ACC112 (cell line): ENCODE measurements around the gene UNK.

ENCODE experiments used
- H2AFZ ChIP-seq: fragments of 200-600 bp; sonication (generic); one replicate; pipeline ENCODE4 v1.6.0; 2017; ENCODE audit warnings: antibody characterized with exemption, low read length; ENCODE audit not compliant: unreplicated experiment
- H3K27ac ChIP-seq: fragments of 200-600 bp; sonication (generic); 2 replicates; pipeline ENCODE4 v1.5.1; 2014; ENCODE audit warnings: low read depth, mild to moderate bottlenecking, antibody characterized with exemption, low read length, moderate library complexity
- H3K27me3 ChIP-seq: fragments of 200-600 bp; sonication (generic); 2 replicates; pipeline ENCODE4 v1.6.1; 2014; ENCODE audit warnings: mild to moderate bottlenecking, antibody characterized with exemption, low read length, moderate library complexity, mixed read lengths; ENCODE audit not compliant: insufficient read depth
- H3K36me3 ChIP-seq: fragments of 200-600 bp; sonication (generic); 2 replicates; pipeline ENCODE4 v1.6.1; 2016; ENCODE audit warnings: mild to moderate bottlenecking, antibody characterized with exemption, low read length, moderate library complexity, mixed read lengths; ENCODE audit not compliant: insufficient read depth
- H3K4me1 ChIP-seq: fragments of 200-600 bp; sonication (generic); one replicate; pipeline ENCODE4 v1.6.1; 2016; ENCODE audit warnings: low read length, mixed read lengths; ENCODE audit not compliant: insufficient read depth, unreplicated experiment, control insufficient read depth
- H3K4me3 ChIP-seq: fragments of 200-600 bp; sonication (generic); 2 replicates; pipeline ENCODE4 v1.5.1; 2014; ENCODE audit warnings: mild to moderate bottlenecking, low read depth, low read length
- H3K79me2 ChIP-seq: fragments of 200-600 bp; sonication (generic); one replicate; pipeline ENCODE4 v1.6.0; 2016; ENCODE audit warnings: low read length; ENCODE audit not compliant: control insufficient read depth, unreplicated experiment, insufficient read depth

The UNK gene

DNA sequence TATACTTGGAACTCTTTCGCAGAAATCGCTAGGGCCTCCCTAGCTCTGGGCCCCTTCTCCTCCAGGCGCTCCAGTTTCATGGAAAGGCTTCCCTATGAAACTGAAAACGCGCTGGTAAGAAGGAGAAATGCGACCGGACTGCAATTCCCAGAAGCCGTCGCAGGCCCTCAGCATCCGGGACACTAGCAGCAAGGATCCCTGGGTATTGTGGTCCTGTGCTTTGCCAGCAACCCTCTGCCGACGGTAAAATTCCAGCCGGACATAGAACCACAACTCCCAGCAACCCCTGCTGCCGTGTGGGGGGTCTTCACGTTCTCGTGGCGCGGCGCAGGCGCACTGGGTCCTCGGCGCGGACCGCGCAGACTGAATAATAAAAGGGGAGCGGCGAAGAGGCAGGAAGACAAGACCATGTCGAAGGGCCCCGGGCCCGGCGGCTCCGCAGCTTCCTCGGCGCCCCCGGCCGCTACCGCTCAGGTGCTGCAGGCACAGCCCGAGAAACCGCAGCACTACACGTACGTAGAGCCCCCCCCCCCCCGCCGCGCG, at the start of gene UNK:
Gene UNK, plus strand, starts transcription at position 334 of the 543 bp plus-strand sequence. Its CDS starts 75 bp downstream, at position 409.
- H3K27me3 ChIP-seq: no peaks in the 10 kb centered on the region
- H3K36me3 ChIP-seq: no peaks in the 10 kb centered on the region
- H2AFZ ChIP-seq: peak within 1 kb of the TSS; percentile 28
- peaks cover 38% of the 10 kb centered on the region for H3K79me2 ChIP-seq
- H3K27ac ChIP-seq: peak within 1 kb of the TSS; percentile 98
- H3K4me3 ChIP-seq: peak within 1 kb of the TSS; percentile 77
- H3K4me1 ChIP-seq: peaks cover 26% of the 10 kb centered on the region

DNA sequence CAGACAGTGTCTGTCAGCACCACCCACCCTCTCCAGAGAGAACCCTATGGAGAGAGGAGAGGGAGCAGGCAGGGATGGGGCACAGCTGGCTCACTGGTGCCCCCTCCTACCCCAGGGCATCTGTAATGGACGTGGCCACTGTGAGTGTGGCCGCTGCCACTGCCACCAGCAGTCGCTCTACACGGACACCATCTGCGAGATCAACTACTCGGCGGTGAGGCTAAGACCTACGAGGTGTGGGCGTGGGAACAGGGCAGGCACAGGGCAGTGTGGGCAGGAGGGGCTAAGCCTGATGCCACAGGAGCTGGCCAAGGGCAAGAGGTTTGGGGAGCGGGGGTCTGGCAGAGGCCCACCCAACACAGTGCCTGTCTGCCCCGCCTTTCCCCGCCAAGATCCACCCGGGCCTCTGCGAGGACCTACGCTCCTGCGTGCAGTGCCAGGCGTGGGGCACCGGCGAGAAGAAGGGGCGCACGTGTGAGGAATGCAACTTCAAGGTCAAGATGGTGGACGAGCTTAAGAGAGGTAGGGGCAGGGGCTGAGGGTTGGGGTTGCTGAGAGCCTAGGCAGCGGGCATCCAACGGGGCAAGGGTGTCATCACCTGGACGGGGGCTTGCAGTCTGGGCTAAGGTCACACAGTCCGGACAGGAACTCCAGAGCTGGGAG, 48.3 kb upstream of the UNK start:
- no peaks in the 10 kb centered on the region for H3K27me3 ChIP-seq
- peaks cover 14% of the 10 kb centered on the region for H3K4me1 ChIP-seq
- no peak overlapping the region for H3K27ac ChIP-seq

DNA sequence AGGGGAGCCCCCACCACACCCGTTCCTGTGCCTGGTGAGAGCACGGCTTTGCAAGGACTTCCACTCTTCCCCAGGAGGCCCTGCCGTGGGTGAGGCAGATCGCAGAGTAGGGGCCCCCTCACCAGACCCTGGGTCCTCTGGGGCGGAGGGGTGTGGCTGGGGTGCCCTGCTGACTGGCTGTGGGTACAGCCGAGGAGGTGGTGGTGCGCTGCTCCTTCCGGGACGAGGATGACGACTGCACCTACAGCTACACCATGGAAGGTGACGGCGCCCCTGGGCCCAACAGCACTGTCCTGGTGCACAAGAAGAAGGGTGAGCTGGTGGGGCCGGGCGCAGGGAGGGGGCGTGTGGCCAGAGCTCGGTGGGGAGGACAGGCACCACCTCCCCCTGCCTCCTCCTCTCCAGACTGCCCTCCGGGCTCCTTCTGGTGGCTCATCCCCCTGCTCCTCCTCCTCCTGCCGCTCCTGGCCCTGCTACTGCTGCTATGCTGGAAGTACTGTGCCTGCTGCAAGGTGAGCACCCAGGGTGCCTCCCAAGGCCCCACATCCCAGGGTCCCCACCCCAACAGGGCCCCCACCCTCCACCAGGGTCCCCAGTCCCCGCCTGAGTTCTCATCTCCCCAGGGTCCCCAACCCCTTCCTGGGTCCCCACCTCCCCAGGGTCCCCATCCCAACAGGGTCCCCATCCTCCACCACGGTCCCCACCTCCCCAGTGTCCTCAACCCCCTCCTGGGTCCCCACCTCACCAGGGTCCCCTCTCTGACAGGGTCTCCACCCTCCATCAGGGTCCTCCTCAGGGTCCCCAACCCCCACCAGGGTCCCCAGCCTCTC, 47.3 kb upstream of the UNK start:
- H3K4me1 ChIP-seq: peaks cover 14% of the 10 kb centered on the region
- H3K79me2 ChIP-seq: no peaks in the 10 kb centered on the region
- H2AFZ ChIP-seq: no peak overlapping the region
- H3K4me3 ChIP-seq: no peak overlapping the region
- no peaks in the 10 kb centered on the region for H3K36me3 ChIP-seq
- no peak overlapping the region for H3K27ac ChIP-seq
- H3K27me3 ChIP-seq: no peaks in the 10 kb centered on the region

More for the DNA sequence above, 48.3 kb upstream of the UNK start:
- H3K4me3 ChIP-seq: no peak overlapping the region
- H3K36me3 ChIP-seq: no peaks in the 10 kb centered on the region
- H3K79me2 ChIP-seq: no peaks in the 10 kb centered on the region
- no peak overlapping the region for H2AFZ ChIP-seq

- no peak overlapping the region for H2AFZ ChIP-seq
- H3K79me2 ChIP-seq: no peaks in the 10 kb centered on the region
- peaks cover 14% of the 10 kb centered on the region for H3K4me1 ChIP-seq
- no peak overlapping the region for H3K27ac ChIP-seq
- H3K36me3 ChIP-seq: no peaks in the 10 kb centered on the region
- H3K4me3 ChIP-seq: no peak overlapping the region
- H3K27me3 ChIP-seq: no peaks in the 10 kb centered on the region
Measured at GRCh38 chr17:75738218-75738802, 46.3 kb upstream of the UNK start.

GRCh38 chr17:75739174-75739573, 45.4 kb upstream of the UNK start:
- Histone ChIP-seq H3K27me3 (no peaks in the 10 kb centered on the region), H3K4me3 (no peak overlapping the region), H2AFZ (no peak overlapping the region), H3K36me3 (no peaks in the 10 kb centered on the region), H3K27ac (no peak overlapping the region), H3K4me1 (peaks cover 14% of the 10 kb centered on the region), H3K79me2 (no peaks in the 10 kb centered on the region)

GRCh38 chr17:75739801-75740200, 44.8 kb upstream of the UNK start:
- Histone ChIP-seq H3K4me3 (no peak overlapping the region), H3K27me3 (no peaks in the 10 kb centered on the region), H3K27ac (no peak overlapping the region), H3K36me3 (no peaks in the 10 kb centered on the region), H3K79me2 (no peaks in the 10 kb centered on the region), H2AFZ (no peak overlapping the region), H3K4me1 (peaks cover 10% of the 10 kb centered on the region)

DNA sequence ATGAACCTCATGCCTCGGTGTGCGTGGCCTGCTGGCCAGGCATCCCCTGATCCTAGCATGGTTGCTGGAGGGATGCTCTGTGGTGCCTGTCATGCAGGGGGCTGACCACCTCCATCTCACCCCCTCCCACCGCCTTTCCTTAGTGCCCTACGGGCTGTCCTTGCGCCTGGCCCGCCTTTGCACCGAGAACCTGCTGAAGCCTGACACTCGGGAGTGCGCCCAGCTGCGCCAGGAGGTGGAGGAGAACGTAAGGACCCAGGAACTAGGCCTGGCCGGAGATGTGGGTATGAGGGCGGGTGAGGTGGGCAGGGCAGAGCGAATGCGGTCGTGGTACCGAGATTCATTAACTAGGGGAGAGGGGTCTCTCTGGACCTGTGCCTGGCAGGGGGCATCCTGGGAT, 44.4 kb upstream of the UNK start:
- Histone ChIP-seq H3K4me3 (no peak overlapping the region), H3K27ac (no peak overlapping the region), H3K4me1 (peaks cover 10% of the 10 kb centered on the region), H2AFZ (no peak overlapping the region), H3K79me2 (no peaks in the 10 kb centered on the region), H3K27me3 (no peaks in the 10 kb centered on the region), H3K36me3 (no peaks in the 10 kb centered on the region)

GRCh38 chr17:75740631-75741077, 44.0 kb upstream of the UNK start:
- H3K27me3 ChIP-seq: no peaks in the 10 kb centered on the region
- H3K4me3 ChIP-seq: no peak overlapping the region
- no peak overlapping the region for H2AFZ ChIP-seq
- no peaks in the 10 kb centered on the region for H3K36me3 ChIP-seq
- H3K4me1 ChIP-seq: peaks cover 10% of the 10 kb centered on the region
- H3K79me2 ChIP-seq: no peaks in the 10 kb centered on the region
- no peak overlapping the region for H3K27ac ChIP-seq

DNA sequence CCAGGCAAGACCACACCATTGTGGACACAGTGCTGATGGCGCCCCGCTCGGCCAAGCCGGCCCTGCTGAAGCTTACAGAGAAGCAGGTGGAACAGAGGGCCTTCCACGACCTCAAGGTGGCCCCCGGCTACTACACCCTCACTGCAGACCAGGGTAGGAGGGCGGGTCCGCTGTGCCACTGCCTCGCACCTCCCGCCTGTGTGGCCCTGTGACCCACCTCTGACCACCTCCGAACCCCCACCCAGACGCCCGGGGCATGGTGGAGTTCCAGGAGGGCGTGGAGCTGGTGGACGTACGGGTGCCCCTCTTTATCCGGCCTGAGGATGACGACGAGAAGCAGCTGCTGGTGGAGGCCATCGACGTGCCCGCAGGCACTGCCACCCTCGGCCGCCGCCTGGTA, 42.3 kb upstream of the UNK start:
- Histone ChIP-seq H2AFZ (no peak overlapping the region), H3K4me3 (no peak overlapping the region), H3K36me3 (no peaks in the 10 kb centered on the region), H3K27ac (no peak overlapping the region), H3K4me1 (peaks cover 10% of the 10 kb centered on the region), H3K79me2 (no peaks in the 10 kb centered on the region), H3K27me3 (no peaks in the 10 kb centered on the region)

GRCh38 chr17:75743625-75744206, 40.9 kb upstream of the UNK start:
- Histone ChIP-seq H3K36me3 (no peaks in the 10 kb centered on the region), H2AFZ (no peak overlapping the region), H3K4me3 (no peak overlapping the region), H3K79me2 (no peaks in the 10 kb centered on the region), H3K27ac (no peak overlapping the region), H3K27me3 (no peaks in the 10 kb centered on the region), H3K4me1 (no peaks in the 10 kb centered on the region)
